ENCODE data around the gene RADIL. TPM values are rescaled to one million over a fixed set of nuclear protein-coding genes. Genes with fewer than 3 reads are reported as not detected.

Gene RADIL
- total RNA-seq, 1 donor from 2014 or later, result 3.3 TPM

DNA sequence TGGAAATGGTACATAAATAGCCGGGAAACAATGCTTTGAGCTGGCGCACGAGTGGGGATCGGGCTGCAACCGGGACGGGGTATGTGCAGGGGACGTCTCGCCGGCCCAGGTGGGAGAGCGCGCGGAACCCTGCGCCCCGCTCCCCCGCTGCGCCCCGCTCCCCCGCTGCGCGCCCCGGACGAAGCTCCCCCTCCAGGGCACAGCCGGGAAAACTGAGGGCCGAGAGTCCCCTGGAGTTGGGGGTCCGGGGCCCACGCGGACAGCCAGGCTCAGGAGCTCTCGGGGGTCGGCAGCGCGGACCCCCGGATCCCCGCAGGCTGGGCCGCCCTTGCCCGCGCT lies 514 bp downstream of the RADIL start:
- FAIRE-seq, result no peak
- DNase-seq (ENCODE audit: low spot score in 2 of 2), result no peak

GRCh38 chr7:4882169-4883032 lies 1.1 kb downstream of the RADIL start:
- FAIRE-seq, result no peak
- peak; percentile 54 to 56 for DNase-seq (ENCODE audit: low spot score in 2 of 2)

DNA sequence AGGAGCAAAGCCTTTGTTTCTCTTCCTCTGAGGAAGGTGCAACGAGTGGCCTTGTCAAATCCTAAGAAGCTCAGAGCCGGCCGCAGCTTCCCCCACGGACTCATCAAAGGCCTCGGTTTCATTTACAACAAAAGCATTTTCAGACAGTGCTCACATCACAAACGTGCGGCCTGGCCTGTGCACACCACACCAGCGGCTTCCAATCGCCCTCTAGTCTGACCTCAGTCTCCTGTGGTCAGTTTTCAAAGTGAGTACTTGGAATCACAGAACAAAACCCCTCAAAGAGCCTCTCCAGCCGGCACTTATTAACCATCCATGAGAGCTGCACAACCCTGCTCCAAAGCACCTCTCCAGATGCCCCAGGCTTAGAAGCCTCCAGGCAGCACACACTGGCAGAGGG lies 3.3 kb downstream of the RADIL start:
- no peak for FAIRE-seq
- peak in 1 of 2 donors; percentile 20 for DNase-seq (ENCODE audit: low spot score in 2 of 2)

DNA sequence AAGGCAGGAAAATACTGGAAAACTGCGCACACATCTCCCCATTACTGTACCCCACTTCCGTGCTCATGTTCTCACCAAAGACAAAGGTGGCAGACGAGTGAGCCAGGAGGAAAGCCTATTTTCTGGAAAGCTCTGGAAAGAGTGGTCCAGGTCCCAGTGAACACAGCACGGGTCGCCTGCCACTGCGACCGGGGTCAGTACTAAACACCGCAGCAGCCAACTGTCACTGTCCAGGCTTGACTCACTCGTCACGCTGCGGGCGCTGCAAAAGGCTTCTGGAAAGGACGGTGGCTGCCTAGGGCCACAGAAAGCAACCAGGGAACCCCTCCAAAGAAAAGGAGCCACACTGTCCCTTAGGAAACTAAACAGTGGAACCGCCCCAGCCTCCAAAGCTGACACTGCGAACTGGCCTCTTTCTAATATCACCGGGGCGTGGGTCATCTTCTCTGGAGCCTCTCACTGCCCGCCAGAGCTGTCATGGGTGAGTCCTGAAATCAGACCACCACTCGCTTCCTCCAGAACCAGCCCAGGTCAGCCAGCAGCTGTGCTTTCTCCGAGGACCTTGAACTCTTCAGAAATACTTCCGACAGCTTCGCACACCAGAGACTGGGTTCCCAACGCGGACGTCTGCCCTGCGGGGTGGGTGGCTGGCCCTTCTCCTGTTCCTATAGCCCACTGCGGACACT lies 4.0 kb downstream of the RADIL start:
- FAIRE-seq (no peak), DNase-seq (ENCODE audit: low spot score in 2 of 2) (peak in 1 of 2 donors; percentile 22)

GRCh38 chr7:4878336-4879335 lies 4.9 kb downstream of the RADIL start:
- FAIRE-seq, result no peak
- peak in 1 of 2 donors; percentile 30 for DNase-seq (ENCODE audit: low spot score in 2 of 2)

DNA sequence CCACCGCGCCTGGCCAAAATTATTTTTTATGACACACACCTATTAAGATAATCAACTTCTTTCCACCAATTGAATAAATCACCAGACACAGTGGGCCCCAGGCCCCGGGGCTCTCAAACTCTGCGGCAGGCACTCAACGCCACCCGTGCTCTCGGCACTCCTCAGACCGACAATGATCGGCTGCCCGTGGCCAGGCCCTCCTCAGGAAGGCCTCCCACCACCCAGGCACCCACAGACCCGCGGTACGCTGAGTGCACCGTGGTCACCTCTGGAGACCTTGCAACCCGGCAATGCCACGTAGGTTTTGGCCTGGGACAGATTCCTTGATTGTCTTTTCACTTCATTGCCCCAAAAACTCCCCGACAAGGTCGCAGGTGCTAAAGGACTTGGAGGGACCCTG lies 6.9 kb downstream of the RADIL start:
- DNase-seq (ENCODE audit: low spot score in 2 of 2) (peak in 1 of 2 donors; percentile 4), FAIRE-seq (no peak)

DNA sequence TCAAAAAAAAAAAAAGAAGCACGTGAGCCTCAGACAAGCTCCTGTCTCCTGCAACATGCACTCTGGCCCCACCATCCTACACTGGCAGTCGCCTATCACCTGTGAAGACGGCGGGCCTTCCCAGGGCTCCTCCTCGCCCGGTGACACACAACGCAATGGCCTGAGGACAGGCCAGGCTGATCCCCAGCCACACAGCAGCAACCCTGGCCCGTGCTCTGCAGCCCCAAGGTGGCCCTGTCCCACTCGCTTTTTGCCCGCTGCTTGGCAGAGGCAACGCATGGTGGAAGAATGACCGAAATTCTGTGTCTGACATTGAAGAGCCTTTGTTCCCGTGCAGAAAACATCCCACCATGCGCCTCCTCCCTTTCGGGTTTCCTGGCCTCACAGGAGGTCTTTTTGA lies 8.1 kb downstream of the RADIL start:
- FAIRE-seq (no peak), DNase-seq (ENCODE audit: low spot score in 2 of 2) (peak in 1 of 2 donors; percentile 13)

DNA sequence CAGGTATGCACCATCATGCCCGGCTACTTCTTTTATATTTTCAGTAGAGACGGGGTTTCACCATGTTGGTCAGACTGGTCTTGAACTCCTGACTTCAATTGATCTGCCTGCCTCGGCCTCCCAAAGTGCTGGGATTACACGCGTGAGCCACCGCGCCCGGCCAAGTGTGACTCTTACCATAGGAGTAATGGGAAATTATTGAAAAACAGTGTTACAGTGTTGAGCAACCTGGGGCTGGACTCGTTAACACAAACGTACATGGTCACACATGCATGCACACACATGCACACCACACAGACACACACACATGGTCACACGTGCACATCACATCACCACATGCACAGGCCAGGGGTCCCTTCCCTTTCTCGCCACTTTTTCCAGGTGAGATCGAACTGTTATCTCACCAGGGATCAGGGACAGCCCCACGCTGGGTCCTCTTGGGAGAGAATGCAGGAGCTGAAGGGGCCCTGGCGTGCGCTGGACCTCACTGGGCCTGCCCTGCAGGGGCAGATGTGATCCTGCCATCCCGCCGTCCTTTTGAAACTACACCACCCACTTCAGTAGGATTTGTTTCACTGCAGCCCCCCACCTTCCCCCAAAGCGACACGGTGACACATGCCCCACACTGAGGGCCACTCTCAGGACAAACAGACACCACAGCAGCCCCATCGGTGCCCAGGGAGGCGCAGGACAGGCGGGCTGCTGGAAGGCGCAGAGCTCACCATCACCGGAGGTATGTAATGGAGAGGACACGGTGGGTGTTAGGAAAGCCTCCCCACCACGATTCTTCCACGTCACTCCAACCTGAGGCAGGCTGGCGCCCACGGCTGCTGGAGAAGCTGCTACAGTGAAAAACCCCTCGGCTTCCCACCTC lies 10.2 kb downstream of the RADIL start:
- FAIRE-seq, result no peak
- no peak for DNase-seq (ENCODE audit: low spot score in 2 of 2)

DNA sequence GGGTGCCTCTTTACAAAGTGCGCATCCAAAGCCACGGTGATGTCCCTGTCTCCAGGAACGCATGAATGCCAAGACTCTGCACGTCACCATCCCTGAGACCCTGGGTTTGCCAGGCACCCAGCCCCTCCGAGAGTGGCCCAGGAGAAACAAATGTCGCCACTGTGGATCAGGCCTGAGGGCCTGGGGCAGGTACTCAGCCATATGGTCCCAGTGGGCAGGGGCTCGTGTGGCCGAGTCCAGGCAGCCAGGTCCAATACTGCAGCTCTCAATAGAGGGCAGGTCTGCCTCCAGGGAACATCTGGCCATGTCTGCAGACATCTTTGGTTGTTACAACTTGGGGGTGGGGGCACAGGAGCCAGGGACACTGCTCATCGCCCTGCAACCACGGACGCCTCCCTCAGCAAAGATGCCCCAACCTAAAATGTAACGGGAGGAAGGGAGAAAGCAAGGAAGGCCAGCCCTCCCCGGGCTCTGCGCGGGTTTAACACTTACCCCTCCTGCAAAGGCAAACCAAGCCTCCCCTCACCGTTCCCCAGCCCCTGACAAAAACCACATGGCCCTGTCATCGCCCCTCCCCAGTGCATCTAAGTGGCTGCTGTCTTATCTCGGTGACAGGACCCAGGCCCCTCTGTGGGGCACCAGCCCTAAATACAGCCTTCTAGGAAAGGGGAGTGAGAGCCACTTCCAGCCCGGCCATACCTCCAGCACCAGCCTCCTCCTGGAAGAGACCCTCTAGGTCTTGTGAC lies 11.4 kb downstream of the RADIL start:
- DNase-seq (ENCODE audit: low spot score in 2 of 2), result no peak
- FAIRE-seq, result no peak

DNA sequence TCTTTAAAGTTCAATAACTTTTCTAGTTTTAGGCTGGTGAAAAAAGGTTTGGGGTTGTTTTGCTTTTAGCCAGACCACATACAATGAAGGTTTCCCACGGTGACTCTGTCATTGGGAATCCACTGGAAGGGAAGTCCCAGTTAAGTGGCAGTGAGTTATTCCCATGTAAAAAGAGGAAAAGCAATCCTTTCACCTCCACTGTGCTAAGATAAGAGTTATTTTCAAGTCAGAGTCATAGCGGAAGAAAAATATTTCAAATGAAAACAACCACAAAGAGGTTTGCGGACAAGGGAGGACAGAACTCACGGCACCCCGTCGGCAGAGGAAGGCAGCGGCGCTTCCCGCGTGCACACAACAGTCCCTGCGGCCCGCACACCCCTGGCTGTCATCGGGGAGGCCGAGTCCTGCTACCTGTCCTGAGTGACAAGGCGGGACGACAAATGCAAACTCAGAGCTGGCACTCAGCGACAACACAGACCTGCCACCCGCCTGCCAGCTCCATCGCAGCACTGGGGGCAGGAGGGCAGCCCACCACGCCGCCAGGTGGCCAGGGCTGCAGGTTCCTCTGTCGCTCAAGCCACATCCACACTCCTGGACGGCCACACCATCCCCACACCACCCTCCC lies 12.3 kb downstream of the RADIL start:
- no peak for DNase-seq (ENCODE audit: low spot score in 2 of 2)
- FAIRE-seq, result no peak

DNA sequence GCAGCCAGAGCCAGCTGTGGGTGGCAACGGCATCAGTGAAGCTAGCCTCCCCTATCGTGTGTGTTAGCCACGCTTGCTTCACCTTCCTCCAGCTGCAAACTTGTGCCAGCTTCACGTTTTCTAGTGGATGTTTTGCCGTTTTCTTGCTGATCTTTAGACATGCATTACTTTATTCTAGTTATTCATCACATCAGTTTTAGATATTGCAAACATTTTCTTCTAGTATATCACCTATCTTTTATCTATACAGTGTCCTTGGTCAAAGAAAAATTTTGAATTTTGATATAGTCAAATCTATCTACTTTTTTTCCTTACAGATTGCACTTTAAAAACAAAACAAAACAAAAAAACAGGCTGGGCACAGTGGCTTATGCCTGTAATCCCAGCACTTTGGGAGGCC lies 15.0 kb downstream of the RADIL start:
- FAIRE-seq (no peak), DNase-seq (ENCODE audit: low spot score in 2 of 2) (no peak)

- FAIRE-seq, result no peak
- no peak for DNase-seq (ENCODE audit: low spot score in 2 of 2)
Measured at GRCh38 chr7:4866528-4867496, 16.7 kb downstream of the RADIL start.

GRCh38 chr7:4862156-4862555 lies 21.4 kb downstream of the RADIL start:
- FAIRE-seq (no peak), DNase-seq (ENCODE audit: low spot score in 2 of 2) (no peak)

DNA sequence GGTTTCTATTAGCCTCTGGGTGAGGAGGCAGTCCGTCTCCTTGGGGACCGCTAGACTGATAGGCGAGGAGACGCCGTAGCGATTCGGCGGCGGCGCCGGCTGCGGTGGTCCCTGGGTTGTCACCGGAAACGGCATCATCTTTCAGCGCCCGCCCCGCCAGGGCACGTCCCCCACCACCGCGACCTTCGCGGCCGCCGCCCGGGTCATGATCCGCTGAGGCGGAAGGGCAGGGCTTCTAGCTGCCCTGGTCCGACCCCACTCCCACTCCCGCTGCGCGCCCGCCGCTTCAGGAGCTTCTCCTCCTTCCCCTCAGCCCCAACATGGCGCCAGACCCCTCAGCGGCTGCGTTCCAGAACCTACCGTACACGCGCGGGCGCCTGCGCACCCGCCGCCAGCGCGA lies 21.8 kb downstream of the RADIL start, which contains the start of gene PAPOLB:
TSS of gene PAPOLB (minus strand) at position 358 of the 400 bp plus-strand sequence. CDS start at position 138, 220 bp downstream.
- DNase-seq (ENCODE audit: low spot score in 2 of 2) (no peak), FAIRE-seq (no peak)

DNA sequence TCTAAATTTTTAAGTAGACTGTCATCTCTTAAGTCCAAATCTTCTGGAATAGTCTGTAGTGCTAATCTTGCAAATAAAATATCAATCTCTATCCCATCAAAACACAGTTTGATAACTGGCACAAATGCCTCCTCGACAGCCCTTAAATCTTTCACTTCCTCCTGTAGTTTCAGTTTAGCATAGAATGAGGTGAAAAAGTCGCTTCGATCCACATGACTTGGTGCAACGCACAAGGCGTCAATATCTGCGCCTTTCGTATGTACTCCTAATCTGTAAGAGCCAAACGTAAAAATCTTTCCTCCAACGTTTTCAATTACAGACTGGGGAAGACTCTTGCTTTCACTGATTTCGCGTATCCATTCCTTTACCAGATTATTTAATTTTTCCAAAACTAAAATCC lies 22.3 kb downstream of the RADIL start:
- DNase-seq (ENCODE audit: low spot score in 2 of 2) (no peak), FAIRE-seq (no peak)

- no peak for DNase-seq (ENCODE audit: low spot score in 2 of 2)
- no peak for FAIRE-seq
Measured at GRCh38 chr7:4857189-4857588, 26.3 kb downstream of the RADIL start.

DNA sequence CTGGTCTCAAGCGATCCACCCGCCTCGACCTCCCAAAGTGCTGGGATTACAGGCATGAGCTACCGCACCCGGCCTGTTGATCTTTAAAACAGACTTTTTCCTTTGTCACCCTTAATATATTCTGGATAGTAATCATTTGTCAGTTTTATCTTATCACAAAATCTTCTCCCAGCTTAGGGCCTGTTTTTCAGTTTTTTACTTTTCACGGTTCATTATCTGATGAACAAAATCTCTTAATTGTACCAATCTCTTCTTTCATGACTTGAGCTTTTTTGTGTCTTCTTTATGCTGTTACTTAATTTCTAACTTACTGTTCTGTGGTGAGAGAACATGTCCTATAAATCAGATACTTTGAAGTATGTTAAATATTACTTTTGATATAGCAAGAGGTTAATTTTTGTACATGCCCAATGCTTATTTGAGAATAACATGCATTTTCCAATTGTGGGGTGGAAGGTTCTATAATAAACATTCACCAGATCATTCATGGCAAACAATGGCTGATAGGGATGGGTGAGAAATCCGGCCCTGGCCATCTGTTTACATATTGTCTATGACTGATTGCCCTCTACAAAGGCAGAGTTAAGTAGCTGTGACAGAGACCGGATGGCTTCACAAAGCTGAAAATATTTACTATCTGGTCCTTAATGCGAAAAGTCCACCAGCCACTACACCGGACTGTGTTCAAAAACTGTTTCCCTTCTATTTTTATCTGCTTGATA lies 27.0 kb downstream of the RADIL start:
- FAIRE-seq (no peak), DNase-seq (ENCODE audit: low spot score in 2 of 2) (no peak)

All from frontal cortex (tissue), 4 donors.